ENCODE data around the gene CST3. TPM values are rescaled to one million over a fixed set of nuclear protein-coding genes. Genes with fewer than 3 reads are reported as not detected.

Gene CST3
- total RNA-seq, 5 donors from 2014 or later (not counting 1 experiment from before 2014, with no cell fraction given), result 5.1 to 9.0 (median 5.3) TPM

DNA sequence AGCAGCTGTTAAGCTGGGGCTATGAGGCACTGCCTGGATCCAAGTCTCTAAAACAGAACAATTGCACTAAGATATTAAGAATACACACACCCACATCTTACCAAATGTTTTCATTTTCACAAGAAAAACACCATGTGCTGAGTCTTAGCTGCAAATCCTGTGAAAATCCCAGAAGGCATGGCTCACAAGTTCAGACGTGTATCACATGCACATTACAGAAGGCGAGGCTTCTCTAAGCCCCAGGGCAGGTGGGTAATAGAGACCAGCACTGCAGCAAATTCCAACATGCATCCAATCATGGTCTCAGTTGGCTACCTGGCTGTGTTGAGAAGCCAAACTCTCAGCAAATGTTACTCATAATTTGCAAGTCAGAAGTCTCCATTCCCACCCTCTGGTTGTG, 16.2 kb upstream of the CST3 start:
- H3K4me3 ChIP-seq (ENCODE audit: control insufficient read depth in 1 of 2, extremely low read depth in 1 of 2, low read length in 1 of 2), result no peak overlapping the region
- peaks cover 0 to 18% of the 10 kb centered on the region in 2 experiments for H3K27me3 ChIP-seq (replicated peaks in 1 of 2; ENCODE audit: control insufficient read depth in 2 of 2, extremely low read depth in 1 of 2, insufficient read depth in 2 of 2, low read length in 1 of 2)
- no peaks in the 10 kb centered on the region for H3K36me3 ChIP-seq (ENCODE audit: control insufficient read depth in 2 of 2, extremely low read depth in 1 of 2, insufficient read depth in 1 of 2, low read length in 1 of 2)
- DNase-seq, result no peak
- 83% methylated on average over 1 of the region's 2 CpGs for WGBS (ENCODE audit: insufficient coverage)
- ChIA-PET POLR2A (no interaction called here), CTCF (no interaction called here)
- peaks cover 13% of the 10 kb centered on the region in 2 donors for H3K27me3 Mint-ChIP-seq
- no peaks in the 10 kb centered on the region for H3K9me3 ChIP-seq
- no peaks in the 10 kb centered on the region for H3K9me3 Mint-ChIP-seq
- H3K36me3 Mint-ChIP-seq, result no peaks in the 10 kb centered on the region
- ATAC-seq (replicated peaks in 1 of 4), result no peak
- no peak overlapping the region for H3K27ac Mint-ChIP-seq
- no peaks in the 10 kb centered on the region for H3K4me1 ChIP-seq (ENCODE audit: control insufficient read depth in 1 of 2, extremely low read depth in 1 of 2, insufficient read depth in 2 of 2, low read length in 2 of 2)
- no peak overlapping the region for H3K4me3 Mint-ChIP-seq
- H3K27ac ChIP-seq (ENCODE audit: low read length), result no peak overlapping the region
- no peaks in the 10 kb centered on the region for H3K4me1 Mint-ChIP-seq

DNA sequence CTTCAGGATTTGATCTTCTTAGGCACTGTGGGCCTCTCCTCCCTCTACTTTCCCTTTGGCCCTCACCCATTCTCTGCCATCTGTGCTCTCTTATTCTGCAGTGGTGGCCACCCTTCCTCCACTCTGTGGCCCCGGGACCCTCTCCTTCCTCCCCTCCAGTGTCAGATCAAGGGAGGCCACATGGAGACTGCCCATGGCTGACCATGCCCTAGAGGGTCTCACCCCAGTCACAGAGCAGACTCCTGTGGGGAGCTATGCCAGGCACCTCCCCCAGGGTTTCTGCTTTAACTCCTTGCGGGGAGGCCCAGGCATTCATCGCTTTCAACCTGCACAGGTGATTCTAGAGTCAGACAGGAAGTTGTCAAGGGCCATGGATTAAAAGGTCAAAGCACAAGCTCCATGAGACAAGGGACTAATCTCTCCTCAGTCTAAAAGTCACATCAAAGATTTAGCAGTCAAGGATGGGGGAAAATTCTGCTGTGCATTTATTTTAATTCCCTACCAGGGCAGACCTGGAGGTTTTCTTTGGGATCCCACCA, 15.7 kb upstream of the CST3 start:
- ChIA-PET CTCF (no interaction called here), POLR2A (no interaction called here)
- Mint-ChIP-seq H3K36me3 (no peaks in the 10 kb centered on the region), H3K27me3 (peaks cover 13% of the 10 kb centered on the region in 2 donors), H3K4me1 (no peaks in the 10 kb centered on the region), H3K4me3 (no peak overlapping the region), H3K27ac (no peak overlapping the region), H3K9me3 (no peaks in the 10 kb centered on the region)
- Histone ChIP-seq H3K4me3 (ENCODE audit: control insufficient read depth in 1 of 2, extremely low read depth in 1 of 2, low read length in 1 of 2) (no peak overlapping the region), H3K9me3 (no peaks in the 10 kb centered on the region), H3K27ac (ENCODE audit: low read length) (no peak overlapping the region), H3K27me3 (replicated peaks in 1 of 2; ENCODE audit: control insufficient read depth in 2 of 2, extremely low read depth in 1 of 2, insufficient read depth in 2 of 2, low read length in 1 of 2) (peaks cover 0 to 18% of the 10 kb centered on the region in 2 experiments), H3K4me1 (ENCODE audit: control insufficient read depth in 1 of 2, extremely low read depth in 1 of 2, insufficient read depth in 2 of 2, low read length in 2 of 2) (no peaks in the 10 kb centered on the region), H3K36me3 (ENCODE audit: control insufficient read depth in 2 of 2, extremely low read depth in 1 of 2, insufficient read depth in 1 of 2, low read length in 1 of 2) (no peaks in the 10 kb centered on the region)
- WGBS (ENCODE audit: insufficient coverage), result 100% methylated on average over 1 of the region's 3 CpGs
- ATAC-seq (replicated peaks in 1 of 4), result no peak
- DNase-seq, result no peak

DNA sequence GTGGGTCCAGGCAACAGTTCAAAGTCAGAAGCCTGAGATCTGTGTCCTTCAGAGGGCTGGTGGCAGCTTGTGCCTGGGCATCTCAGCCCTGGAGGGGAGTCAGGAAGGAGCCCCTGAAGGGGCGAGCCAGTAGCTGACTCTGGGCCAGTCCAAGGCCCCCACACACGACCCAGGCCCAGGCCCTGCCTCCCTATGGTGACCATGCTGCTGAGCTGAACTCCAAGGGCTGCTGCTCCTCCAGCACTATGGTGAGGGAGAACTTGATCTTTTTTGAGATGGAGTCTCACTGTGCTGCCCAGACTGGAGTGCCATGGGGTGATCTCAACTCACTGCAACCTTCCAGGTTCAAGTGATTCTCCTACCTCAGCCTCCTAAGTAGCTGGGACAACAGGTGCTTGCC, 15.2 kb upstream of the CST3 start:
- peaks cover 0 to 18% of the 10 kb centered on the region in 2 experiments for H3K27me3 ChIP-seq (replicated peaks in 1 of 2; ENCODE audit: control insufficient read depth in 2 of 2, extremely low read depth in 1 of 2, insufficient read depth in 2 of 2, low read length in 1 of 2)
- ATAC-seq (replicated peaks in 1 of 4) (no peak), DNase-seq (no peak)
- H3K27ac ChIP-seq (ENCODE audit: low read length), result no peak overlapping the region
- no peak overlapping the region for H3K4me3 Mint-ChIP-seq
- CTCF ChIA-PET, result no interaction called here
- peaks cover 13% of the 10 kb centered on the region in 2 donors for H3K27me3 Mint-ChIP-seq
- H3K4me1 Mint-ChIP-seq, result no peaks in the 10 kb centered on the region
- no peaks in the 10 kb centered on the region for H3K36me3 ChIP-seq (ENCODE audit: control insufficient read depth in 2 of 2, extremely low read depth in 1 of 2, insufficient read depth in 1 of 2, low read length in 1 of 2)
- no peaks in the 10 kb centered on the region for H3K9me3 ChIP-seq
- no peaks in the 10 kb centered on the region for H3K4me1 ChIP-seq (ENCODE audit: control insufficient read depth in 1 of 2, extremely low read depth in 1 of 2, insufficient read depth in 2 of 2, low read length in 2 of 2)
- H3K4me3 ChIP-seq (ENCODE audit: control insufficient read depth in 1 of 2, extremely low read depth in 1 of 2, low read length in 1 of 2), result no peak overlapping the region
- H3K9me3 Mint-ChIP-seq, result no peaks in the 10 kb centered on the region
- no peaks in the 10 kb centered on the region for H3K36me3 Mint-ChIP-seq
- WGBS (ENCODE audit: insufficient coverage), result 80% methylated on average over 1 of the region's 2 CpGs
- H3K27ac Mint-ChIP-seq, result no peak overlapping the region
- POLR2A ChIA-PET, result no interaction called here

DNA sequence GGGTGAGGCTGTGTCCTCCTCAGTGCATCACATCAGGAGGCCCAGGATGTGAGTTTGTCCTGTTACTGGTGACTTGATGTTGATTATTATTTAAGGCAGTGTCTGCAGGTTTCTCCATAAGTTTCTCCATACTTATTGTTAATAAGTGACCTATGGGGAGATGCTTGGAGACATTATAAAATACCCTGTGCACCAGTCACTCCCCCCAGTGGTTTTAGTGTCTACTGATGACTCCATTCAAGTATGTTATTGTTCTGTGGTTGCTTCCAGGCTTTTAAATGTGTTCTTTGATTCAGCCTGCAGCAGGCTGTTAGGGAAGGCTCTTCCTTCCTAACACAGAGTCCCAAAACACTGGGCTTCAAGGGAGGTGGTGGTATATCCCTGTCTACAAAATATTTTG, 14.6 kb upstream of the CST3 start:
- no peaks in the 10 kb centered on the region for H3K9me3 ChIP-seq
- H3K36me3 Mint-ChIP-seq, result no peaks in the 10 kb centered on the region
- no peaks in the 10 kb centered on the region for H3K9me3 Mint-ChIP-seq
- no peak overlapping the region for H3K4me3 Mint-ChIP-seq
- H3K4me3 ChIP-seq (ENCODE audit: control insufficient read depth in 1 of 2, extremely low read depth in 1 of 2, low read length in 1 of 2), result no peak overlapping the region
- H3K27ac Mint-ChIP-seq, result no peak overlapping the region
- no peaks in the 10 kb centered on the region for H3K4me1 ChIP-seq (ENCODE audit: control insufficient read depth in 1 of 2, extremely low read depth in 1 of 2, insufficient read depth in 2 of 2, low read length in 2 of 2)
- ChIA-PET POLR2A (no interaction called here), CTCF (no interaction called here)
- no peak for ATAC-seq (replicated peaks in 1 of 4)
- no peak overlapping the region for H3K27ac ChIP-seq (ENCODE audit: low read length)
- H3K27me3 ChIP-seq (replicated peaks in 1 of 2; ENCODE audit: control insufficient read depth in 2 of 2, extremely low read depth in 1 of 2, insufficient read depth in 2 of 2, low read length in 1 of 2), result peaks cover 0 to 18% of the 10 kb centered on the region in 2 experiments
- no peaks in the 10 kb centered on the region for H3K36me3 ChIP-seq (ENCODE audit: control insufficient read depth in 2 of 2, extremely low read depth in 1 of 2, insufficient read depth in 1 of 2, low read length in 1 of 2)
- no peaks in the 10 kb centered on the region for H3K4me1 Mint-ChIP-seq
- no peak for DNase-seq
- peaks cover 13% of the 10 kb centered on the region in 2 donors for H3K27me3 Mint-ChIP-seq

DNA sequence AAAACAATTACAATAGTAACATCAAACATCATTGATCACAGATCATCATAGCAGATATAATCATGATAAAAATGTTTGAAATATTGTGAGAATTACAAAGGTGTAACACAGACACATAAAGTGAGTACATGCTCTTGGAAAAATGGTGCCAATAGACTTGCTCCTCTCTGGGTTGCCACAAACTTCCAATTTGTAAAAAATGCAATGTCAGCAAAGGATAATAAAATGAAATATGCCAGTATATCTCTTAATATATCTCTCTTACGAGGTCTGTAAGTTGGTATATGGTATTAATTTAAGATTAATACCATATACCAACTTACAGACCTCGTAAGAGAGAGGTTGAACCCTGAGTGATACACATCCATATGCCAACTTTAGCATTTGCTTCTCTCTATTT, 13.4 kb upstream of the CST3 start:
- Mint-ChIP-seq H3K36me3 (no peaks in the 10 kb centered on the region), H3K27ac (no peak overlapping the region), H3K27me3 (peaks cover 11 to 13% of the 10 kb centered on the region in 2 donors), H3K4me1 (no peaks in the 10 kb centered on the region), H3K9me3 (no peaks in the 10 kb centered on the region), H3K4me3 (no peak overlapping the region)
- Histone ChIP-seq H3K36me3 (ENCODE audit: control insufficient read depth in 2 of 2, extremely low read depth in 1 of 2, insufficient read depth in 1 of 2, low read length in 1 of 2) (no peaks in the 10 kb centered on the region), H3K4me1 (ENCODE audit: control insufficient read depth in 1 of 2, extremely low read depth in 1 of 2, insufficient read depth in 2 of 2, low read length in 2 of 2) (no peaks in the 10 kb centered on the region), H3K9me3 (no peaks in the 10 kb centered on the region), H3K27me3 (replicated peaks in 1 of 2; ENCODE audit: control insufficient read depth in 2 of 2, extremely low read depth in 1 of 2, insufficient read depth in 2 of 2, low read length in 1 of 2) (peaks cover 0 to 14% of the 10 kb centered on the region in 2 experiments), H3K27ac (ENCODE audit: low read length) (no peak overlapping the region), H3K4me3 (ENCODE audit: control insufficient read depth in 1 of 2, extremely low read depth in 1 of 2, low read length in 1 of 2) (no peak overlapping the region)
- DNase-seq, result no peak
- POLR2A ChIA-PET, result no interaction called here
- CTCF ChIA-PET, result no interaction called here
- no peak for ATAC-seq (replicated peaks in 1 of 4)
- no CpG with 5 or more reads among the region's 2 CpGs for WGBS (ENCODE audit: insufficient coverage)

DNA sequence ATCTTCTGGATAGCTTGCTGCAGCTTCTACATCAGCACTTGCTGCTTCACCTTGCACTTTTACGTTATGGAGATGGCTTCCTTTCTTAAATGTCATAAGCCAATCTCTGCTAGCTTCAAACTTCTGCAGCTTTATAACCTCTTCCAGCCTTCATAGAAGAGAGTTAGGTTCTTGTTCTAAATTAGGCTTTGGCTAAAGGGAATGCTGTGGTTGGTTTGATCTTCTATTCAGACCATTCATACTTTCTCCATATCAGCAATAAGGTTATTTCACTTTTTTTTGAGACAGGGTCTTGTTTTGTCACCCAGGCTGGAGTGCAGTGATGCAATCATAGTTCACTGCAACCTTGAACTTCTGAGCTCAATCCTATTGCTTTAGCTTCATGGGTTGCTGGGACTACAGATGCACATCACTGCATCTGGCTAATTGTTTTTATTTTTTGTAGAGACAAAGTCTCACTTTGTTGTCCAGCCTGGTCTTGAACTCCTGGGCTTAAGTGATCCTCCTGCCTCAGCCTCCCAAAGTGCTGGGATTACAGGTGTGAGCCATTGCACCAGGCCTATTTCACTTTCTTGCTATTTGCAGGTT, 12.2 kb upstream of the CST3 start:
- Mint-ChIP-seq H3K27ac (no peak overlapping the region), H3K4me1 (no peaks in the 10 kb centered on the region), H3K4me3 (no peak overlapping the region), H3K27me3 (peaks cover 9 to 11% of the 10 kb centered on the region in 2 donors), H3K36me3 (no peaks in the 10 kb centered on the region), H3K9me3 (no peaks in the 10 kb centered on the region)
- Histone ChIP-seq H3K27ac (ENCODE audit: low read length) (no peak overlapping the region), H3K9me3 (no peaks in the 10 kb centered on the region), H3K36me3 (ENCODE audit: control insufficient read depth in 2 of 2, extremely low read depth in 1 of 2, insufficient read depth in 1 of 2, low read length in 1 of 2) (no peaks in the 10 kb centered on the region), H3K4me1 (ENCODE audit: control insufficient read depth in 1 of 2, extremely low read depth in 1 of 2, insufficient read depth in 2 of 2, low read length in 2 of 2) (no peaks in the 10 kb centered on the region), H3K4me3 (ENCODE audit: control insufficient read depth in 1 of 2, extremely low read depth in 1 of 2, low read length in 1 of 2) (no peak overlapping the region), H3K27me3 (replicated peaks in 1 of 2; ENCODE audit: control insufficient read depth in 2 of 2, extremely low read depth in 1 of 2, insufficient read depth in 2 of 2, low read length in 1 of 2) (peaks cover 0 to 6% of the 10 kb centered on the region in 2 experiments)
- DNase-seq (no peak), ATAC-seq (replicated peaks in 1 of 4) (no peak)
- CTCF ChIA-PET, result no interaction called here
- POLR2A ChIA-PET, result no interaction called here
- WGBS (ENCODE audit: insufficient coverage), result no CpG with 5 or more reads among the region's 1 CpG

DNA sequence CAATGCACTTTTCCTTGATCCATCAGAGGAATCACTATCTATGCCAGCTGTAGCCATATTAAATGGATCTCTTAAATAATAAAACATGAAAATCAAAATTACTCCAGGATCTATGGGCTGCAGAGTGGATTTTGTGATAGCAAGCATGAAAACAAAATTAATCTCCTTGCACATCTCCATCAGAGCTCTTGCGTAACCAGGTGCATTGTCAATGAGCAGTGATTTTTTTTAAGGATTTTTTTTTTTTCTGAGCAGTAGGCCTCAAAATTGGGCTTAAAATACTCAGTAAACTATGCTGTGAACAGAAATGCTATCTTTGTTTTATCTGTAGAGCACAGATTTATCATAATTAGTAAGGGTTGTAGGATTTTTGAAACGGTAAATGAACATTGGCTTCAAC, 11.5 kb upstream of the CST3 start:
- H3K9me3 ChIP-seq, result no peaks in the 10 kb centered on the region
- H3K9me3 Mint-ChIP-seq, result no peaks in the 10 kb centered on the region
- CTCF ChIA-PET, result no interaction called here
- no peaks in the 10 kb centered on the region for H3K36me3 ChIP-seq (ENCODE audit: control insufficient read depth in 2 of 2, extremely low read depth in 1 of 2, insufficient read depth in 1 of 2, low read length in 1 of 2)
- POLR2A ChIA-PET, result no interaction called here
- H3K27me3 ChIP-seq (replicated peaks in 1 of 2; ENCODE audit: control insufficient read depth in 2 of 2, extremely low read depth in 1 of 2, insufficient read depth in 2 of 2, low read length in 1 of 2), result peaks cover 0 to under 1% of the 10 kb centered on the region in 2 experiments
- WGBS (ENCODE audit: insufficient coverage), result no CpG with 5 or more reads among the region's 2 CpGs
- H3K4me1 ChIP-seq (ENCODE audit: control insufficient read depth in 1 of 2, extremely low read depth in 1 of 2, insufficient read depth in 2 of 2, low read length in 2 of 2), result no peaks in the 10 kb centered on the region
- no peak for ATAC-seq (replicated peaks in 1 of 4)
- no peak overlapping the region for H3K4me3 ChIP-seq (ENCODE audit: control insufficient read depth in 1 of 2, extremely low read depth in 1 of 2, low read length in 1 of 2)
- no peaks in the 10 kb centered on the region for H3K36me3 Mint-ChIP-seq
- H3K4me3 Mint-ChIP-seq, result no peak overlapping the region
- no peak overlapping the region for H3K27ac Mint-ChIP-seq
- H3K27ac ChIP-seq (ENCODE audit: low read length), result no peak overlapping the region
- no peak for DNase-seq
- no peaks in the 10 kb centered on the region for H3K4me1 Mint-ChIP-seq
- H3K27me3 Mint-ChIP-seq, result peaks cover 6 to 7% of the 10 kb centered on the region in 2 donors

Data from T-cell (primary cell).